DOHH2 (cell line): ENCODE results near the gene EBF3.

ENCODE experiments used
- H3F3A ChIP-seq: fragments of 200-600 bp; sonication (generic), shearing (Covaris generic); 2 replicates; pipeline ENCODE4 v1.6.0; 2016; ENCODE audit warnings: antibody characterized with exemption, mild to moderate bottlenecking; ENCODE audit not compliant: control insufficient read depth, insufficient read depth
- H3K27ac ChIP-seq: fragments of 200-600 bp; sonication (generic); 2 replicates; pipeline ENCODE4 v1.5.1; 2014; ENCODE audit warnings: low read depth, mild to moderate bottlenecking, low read length, moderate library complexity
- H3K27me3 ChIP-seq: fragments of 200-600 bp; sonication (generic); 2 replicates; pipeline ENCODE4 v1.6.1; 2014; ENCODE audit warnings: mild to moderate bottlenecking, low read length, mixed read lengths; ENCODE audit not compliant: control insufficient read depth
- H3K36me3 ChIP-seq: fragments of 200-600 bp; sonication (generic); 2 replicates; pipeline ENCODE4 v1.6.1; 2014; ENCODE audit warnings: mild to moderate bottlenecking, low read length, moderate library complexity, mixed read lengths; ENCODE audit not compliant: control insufficient read depth
- H3K4me1 ChIP-seq: fragments of 200-600 bp; sonication (generic); 2 replicates; pipeline ENCODE4 v1.6.1; 2014; ENCODE audit warnings: mild to moderate bottlenecking, low read length, mixed read lengths; ENCODE audit not compliant: control insufficient read depth
- H3K4me2 ChIP-seq: fragments of 200-600 bp; sonication (generic); 2 replicates; pipeline ENCODE4 v1.6.0; 2014; ENCODE audit warnings: mild to moderate bottlenecking, low read length, moderate library complexity
- H3K4me3 ChIP-seq: fragments of 200-600 bp; sonication (generic); 2 replicates; pipeline ENCODE4 v1.5.1; 2014; ENCODE audit warnings: mild to moderate bottlenecking, low read length, mixed read lengths
- H3K79me2 ChIP-seq: fragments of 200-600 bp; sonication (generic); 2 replicates; pipeline ENCODE4 v1.6.1; 2014; ENCODE audit warnings: mild to moderate bottlenecking, low read length, mixed read lengths; ENCODE audit not compliant: control insufficient read depth
- H3K9me2 ChIP-seq: fragments of 200-600 bp; sonication (generic); replicated peaks from 2 replicates; pipeline ENCODE4 v1.6.1; 2014; ENCODE audit warnings: mild to moderate bottlenecking, low read length, mixed read lengths; ENCODE audit not compliant: control insufficient read depth
- H3K9me3 ChIP-seq: fragments of 200-600 bp; sonication (generic); 2 replicates; pipeline ENCODE4 v1.6.1; 2014; ENCODE audit warnings: antibody characterized with exemption, low read length, mixed read lengths; ENCODE audit not compliant: control insufficient read depth, insufficient read depth
- H4K20me1 ChIP-seq: fragments of 200-600 bp; sonication (generic); 2 replicates; pipeline ENCODE4 v1.6.0; 2014; ENCODE audit warnings: low read depth, mild to moderate bottlenecking, antibody characterized with exemption, low read length, moderate library complexity; ENCODE audit not compliant: control insufficient read depth, insufficient read depth
- CTCF ChIP-seq: fragments of 200-600 bp; sonication (generic); IDR thresholded peaks from one replicate; pipeline ENCODE4 v1.5.1; 2014; ENCODE audit warnings: antibody characterized with exemption, mild to moderate bottlenecking, low read depth, low read length; ENCODE audit not compliant: poor library complexity, severe bottlenecking
- EZH2phosphoT487 ChIP-seq: fragments of 200-600 bp; sonication (generic); IDR thresholded peaks from 2 replicates; pipeline ENCODE4 v1.6.1; 2017; ENCODE audit warnings: borderline replicate concordance, mild to moderate bottlenecking, antibody characterized with exemption, low read length, moderate library complexity, mixed read lengths

EBF3 gene

DNA sequence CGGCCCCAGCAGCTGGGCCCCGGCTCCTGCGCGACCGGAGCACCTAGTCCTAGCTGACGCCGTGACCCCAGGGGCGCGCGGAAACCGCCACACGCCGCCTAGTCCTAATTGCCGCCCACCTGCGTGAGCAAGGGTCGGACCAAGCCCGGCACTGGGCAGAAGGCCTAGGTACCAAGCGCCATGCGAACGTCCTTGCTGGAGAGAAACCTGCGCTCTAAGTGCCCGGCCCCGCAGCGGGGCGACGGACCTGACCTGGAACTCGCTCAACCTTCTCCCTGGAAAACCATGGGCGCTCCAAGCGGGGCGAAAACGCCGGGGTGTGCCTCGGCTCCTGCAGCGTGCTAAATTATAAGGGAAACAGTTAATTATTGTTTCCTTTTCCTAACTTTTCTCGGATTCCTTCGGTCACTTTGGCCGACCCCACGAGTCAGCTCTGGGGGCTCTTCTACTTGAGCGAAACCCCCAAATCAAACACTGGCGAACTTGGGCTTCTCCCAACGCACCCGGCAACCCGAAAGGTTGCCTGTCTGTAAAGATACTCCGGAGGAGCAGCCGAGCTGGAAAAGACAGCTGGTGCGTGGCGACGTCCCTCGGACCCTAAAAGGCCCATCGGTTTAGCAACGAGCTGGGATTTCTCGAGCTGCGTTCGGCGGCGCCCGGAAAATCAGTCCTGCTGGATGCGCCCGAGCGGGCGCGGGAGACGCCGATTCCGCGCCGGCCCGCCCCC, 5.3 kb upstream of the EBF3 start:
- Histone ChIP-seq H3K36me3 (no peaks in the 10 kb centered on the region), H3K4me1 (no peaks in the 10 kb centered on the region), H3K79me2 (no peaks in the 10 kb centered on the region), H3K9me2 (no peaks in the 10 kb centered on the region), H3K4me3 (no peak overlapping the region), H3K27me3 (peaks cover 7% of the 10 kb centered on the region), H3F3A (no peaks in the 10 kb centered on the region), H3K27ac (no peak overlapping the region), H4K20me1 (no peaks in the 10 kb centered on the region), H3K9me3 (peaks cover 3% of the 10 kb centered on the region; the same call in 1 of the 2 replicates), H3K4me2 (no peak overlapping the region)
- TF ChIP-seq CTCF (no peak), EZH2phosphoT487 (no peak)

DNA sequence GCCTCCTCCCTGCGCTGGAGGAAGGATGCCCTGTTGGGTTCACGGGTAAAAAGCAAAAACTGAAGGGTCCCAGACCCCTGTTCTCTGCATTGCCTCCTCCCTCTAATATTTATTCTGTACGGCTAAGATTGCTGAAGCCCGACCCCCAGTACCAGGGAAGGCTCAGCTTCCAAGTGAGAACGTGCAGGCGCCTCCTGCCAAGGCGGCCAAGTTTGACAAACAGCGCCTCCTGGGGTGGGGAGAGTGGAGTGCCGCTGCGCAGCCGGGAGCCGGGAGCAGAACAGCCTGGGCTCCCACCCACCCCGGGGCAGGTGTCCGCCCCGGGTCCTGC, 4.7 kb upstream of the EBF3 start:
- TF ChIP-seq CTCF = no peak
- TF ChIP-seq EZH2phosphoT487 = no peak
- Histone ChIP-seq H3F3A (no peaks in the 10 kb centered on the region), H3K4me3 (no peak overlapping the region), H3K27me3 (peaks cover 7% of the 10 kb centered on the region), H3K36me3 (no peaks in the 10 kb centered on the region), H3K27ac (no peak overlapping the region), H3K9me2 (no peaks in the 10 kb centered on the region), H3K4me1 (no peaks in the 10 kb centered on the region), H3K9me3 (peaks cover 3% of the 10 kb centered on the region; the same call in 1 of the 2 replicates), H4K20me1 (no peaks in the 10 kb centered on the region), H3K79me2 (no peaks in the 10 kb centered on the region), H3K4me2 (no peak overlapping the region)

- TF ChIP-seq CTCF (no peak), EZH2phosphoT487 (no peak)
- no peak overlapping the region for H3K4me3 ChIP-seq
- H3K4me1 ChIP-seq = no peaks in the 10 kb centered on the region
- no peaks in the 10 kb centered on the region for H3K36me3 ChIP-seq
- no peak overlapping the region for H3K27ac ChIP-seq
- H3K27me3 ChIP-seq = peaks cover 7% of the 10 kb centered on the region
- H3K4me2 ChIP-seq = no peak overlapping the region
- no peaks in the 10 kb centered on the region for H3F3A ChIP-seq
- H3K9me2 ChIP-seq = no peaks in the 10 kb centered on the region
- H3K9me3 ChIP-seq = peaks cover 3% of the 10 kb centered on the region; the same call in 1 of the 2 replicates
- H3K79me2 ChIP-seq = no peaks in the 10 kb centered on the region
- no peaks in the 10 kb centered on the region for H4K20me1 ChIP-seq
These were observed 4.2 kb upstream of the EBF3 start for GRCh38 chr10:129968020-129968852.
